Trophoblast cell (in vitro differentiated cells and primary cell): ENCODE data around the gene MAPK1.
"Not testable (repeated sequence)": the region's sequence is repeated elsewhere in the genome, so short reads cannot be mapped to it uniquely, and the experiment has no call there.

ENCODE experiments used
- DNase-seq, 2 donors: peaks; one replicate each; pipeline ENCODE4 v3.0.0-alpha.2; 2016
- H2AFZ ChIP-seq: 2 replicates; pipeline ENCODE4 v1.6.1; 2013; ENCODE audit warnings: low read length, moderate library complexity, mild to moderate bottlenecking; ENCODE audit not compliant: insufficient read depth, poor library complexity
- H2AK5ac ChIP-seq: 2 replicates; pipeline ENCODE4 v1.6.1; 2013; ENCODE audit warnings: mild to moderate bottlenecking, low read length
- H2BK120ac ChIP-seq: 2 replicates; pipeline ENCODE4 v1.6.1; 2013; ENCODE audit warnings: low read length, mild to moderate bottlenecking, moderate library complexity; ENCODE audit not compliant: insufficient read depth, poor library complexity
- H2BK12ac ChIP-seq: 2 replicates; pipeline ENCODE4 v1.6.1; 2013; ENCODE audit warnings: mild to moderate bottlenecking, low read length, moderate library complexity
- H2BK5ac ChIP-seq: 2 replicates; pipeline ENCODE4 v1.6.1; 2013; ENCODE audit warnings: low read length, low read depth, moderate library complexity, mild to moderate bottlenecking; ENCODE audit not compliant: poor library complexity
- H3K14ac ChIP-seq: 2 replicates; pipeline ENCODE4 v1.6.1; 2013; ENCODE audit warnings: mild to moderate bottlenecking, low read length
- H3K18ac ChIP-seq: 2 replicates; pipeline ENCODE4 v1.6.1; 2013; ENCODE audit warnings: mild to moderate bottlenecking, low read length
- H3K23ac ChIP-seq: 2 replicates; pipeline ENCODE4 v1.6.1; 2013; ENCODE audit warnings: low read length
- H3K27ac ChIP-seq: 2 replicates; pipeline ENCODE4 v1.5.1; 2013; ENCODE audit warnings: low read depth, mild to moderate bottlenecking, inconsistent platforms, low read length, moderate library complexity
- H3K27me3 ChIP-seq: 2 replicates; pipeline ENCODE4 v1.6.1; 2013; ENCODE audit warnings: inconsistent platforms, mild to moderate bottlenecking, low read length, moderate library complexity; ENCODE audit not compliant: insufficient read depth
- H3K36me3 ChIP-seq, 2 experiments: 1 replicate in 1 of 2; 2 replicates in 1 of 2; pipeline ENCODE4 v1.6.1; 2013; ENCODE audit warnings: low read length in 2 of 2, mild to moderate bottlenecking in 2 of 2, moderate library complexity in 1 of 2; ENCODE audit not compliant: insufficient read depth in 2 of 2, control insufficient read depth in 1 of 2
- H3K4ac ChIP-seq: 2 replicates; pipeline ENCODE4 v1.6.1; 2013; ENCODE audit warnings: low read depth, mild to moderate bottlenecking, low read length, moderate library complexity
- H3K4me1 ChIP-seq, 2 experiments: 1 replicate in 1 of 2; 2 replicates in 1 of 2; pipeline ENCODE4 v1.6.1; 2013; ENCODE audit warnings: low read length in 2 of 2, mild to moderate bottlenecking in 2 of 2, moderate library complexity in 1 of 2; ENCODE audit not compliant: insufficient read depth in 2 of 2, control insufficient read depth in 1 of 2
- H3K4me2 ChIP-seq: 2 replicates; pipeline ENCODE4 v1.6.1; 2013; ENCODE audit warnings: inconsistent platforms, mild to moderate bottlenecking, low read length, moderate library complexity
- H3K4me3 ChIP-seq: 2 replicates; pipeline ENCODE4 v1.5.1; 2013; ENCODE audit warnings: mild to moderate bottlenecking, low read depth, low read length, inconsistent platforms
- H3K79me1 ChIP-seq: one replicate; pipeline ENCODE4 v1.6.1; 2013; ENCODE audit warnings: low read length
- H3K79me2 ChIP-seq: 2 replicates; pipeline ENCODE4 v1.6.1; 2013; ENCODE audit warnings: low read length, mild to moderate bottlenecking; ENCODE audit not compliant: control insufficient read depth, insufficient read depth, poor library complexity
- H3K9ac ChIP-seq: 2 replicates; pipeline ENCODE4 v1.6.1; 2013; ENCODE audit warnings: mild to moderate bottlenecking, low read length
- H3K9me3 ChIP-seq: 2 replicates; pipeline ENCODE4 v1.6.1; 2013; ENCODE audit warnings: low read depth, mild to moderate bottlenecking, control low read depth, inconsistent platforms, low read length; ENCODE audit not compliant: insufficient read depth
- H4K12ac ChIP-seq: 2 replicates; pipeline ENCODE4 v1.6.1; 2013; ENCODE audit warnings: low read depth, mild to moderate bottlenecking, low read length, moderate library complexity
- H4K8ac ChIP-seq: 2 replicates; pipeline ENCODE4 v1.6.1; 2013; ENCODE audit warnings: low read depth, mild to moderate bottlenecking, low read length, moderate library complexity
- H4K91ac ChIP-seq: one replicate; pipeline ENCODE4 v1.6.1; 2013; ENCODE audit warnings: low read depth, mild to moderate bottlenecking, low read length, moderate library complexity
- WGBS: extraction: QIAGEN DNeasy Blood & Tissue Kit; methylation state at CpG from one replicate; pipeline ENCODE4 v1.1.7; 2013; ENCODE audit warnings: missing lambda C conversion rate; ENCODE audit not compliant: insufficient read length, insufficient coverage; ENCODE audit errors: extremely low coverage; 5-methylcytosine and 5-hydroxymethylcytosine counted together

The MAPK1 gene

GRCh38 chr22:21797444-21798221, 69.8 kb downstream of the MAPK1 start:
- no peak overlapping the region for H4K12ac ChIP-seq
- H2BK5ac ChIP-seq = no peak overlapping the region
- peaks cover 24 to 41% of the 10 kb centered on the region in 2 experiments for H3K36me3 ChIP-seq
- H3K9me3 ChIP-seq = peaks cover 2% of the 10 kb centered on the region
- no peak overlapping the region for H2BK12ac ChIP-seq
- no peak overlapping the region for H3K9ac ChIP-seq
- H3K79me2 ChIP-seq = no peaks in the 10 kb centered on the region
- no CpG with 5 or more reads among the region's 5 CpGs for WGBS
- H3K14ac ChIP-seq = no peak overlapping the region
- H2BK120ac ChIP-seq = no peak overlapping the region
- H3K4ac ChIP-seq = no peak overlapping the region
- H3K4me2 ChIP-seq = no peak overlapping the region
- H3K27ac ChIP-seq = no peak overlapping the region
- no peaks in the 10 kb centered on the region for H3K27me3 ChIP-seq
- no peak for DNase-seq
- no peak overlapping the region for H3K4me3 ChIP-seq
- H3K18ac ChIP-seq = no peak overlapping the region
- no peak overlapping the region for H3K23ac ChIP-seq
- no peaks in the 10 kb centered on the region for H3K79me1 ChIP-seq
- no peak overlapping the region for H2AFZ ChIP-seq
- H4K8ac ChIP-seq = no peak overlapping the region
- no peak overlapping the region for H2AK5ac ChIP-seq
- no peaks in the 10 kb centered on the region for H3K4me1 ChIP-seq
- no peak overlapping the region for H4K91ac ChIP-seq

GRCh38 chr22:21796863-21797262, 70.6 kb downstream of the MAPK1 start:
- Histone ChIP-seq H4K12ac (no peak overlapping the region), H3K36me3 (peaks cover 24 to 35% of the 10 kb centered on the region in 2 experiments), H3K27ac (no peak overlapping the region), H3K79me1 (no peaks in the 10 kb centered on the region), H2BK12ac (no peak overlapping the region), H2BK5ac (no peak overlapping the region), H3K79me2 (no peaks in the 10 kb centered on the region), H3K4ac (no peak overlapping the region), H4K8ac (no peak overlapping the region), H2AK5ac (no peak overlapping the region), H3K4me2 (no peak overlapping the region), H4K91ac (no peak overlapping the region), H3K9ac (no peak overlapping the region), H2BK120ac (no peak overlapping the region), H2AFZ (no peak overlapping the region), H3K4me1 (no peaks in the 10 kb centered on the region), H3K9me3 (peaks cover 2% of the 10 kb centered on the region), H3K18ac (no peak overlapping the region), H3K4me3 (no peak overlapping the region), H3K27me3 (no peaks in the 10 kb centered on the region), H3K14ac (no peak overlapping the region), H3K23ac (no peak overlapping the region)
- no CpG with 5 or more reads among the region's 5 CpGs for WGBS
- no peak for DNase-seq

- Histone ChIP-seq H3K4me2 (no peak overlapping the region), H3K79me1 (no peaks in the 10 kb centered on the region), H2BK12ac (no peak overlapping the region), H3K27ac (no peak overlapping the region), H3K79me2 (no peaks in the 10 kb centered on the region), H3K4me1 (no peaks in the 10 kb centered on the region), H2AK5ac (no peak overlapping the region), H3K23ac (no peak overlapping the region), H2BK5ac (no peak overlapping the region), H4K8ac (no peak overlapping the region), H3K9me3 (peaks cover 2% of the 10 kb centered on the region), H3K18ac (no peak overlapping the region), H4K91ac (no peak overlapping the region), H3K14ac (no peak overlapping the region), H3K4me3 (no peak overlapping the region), H2AFZ (no peak overlapping the region), H2BK120ac (no peak overlapping the region), H3K9ac (no peak overlapping the region), H4K12ac (no peak overlapping the region), H3K27me3 (no peaks in the 10 kb centered on the region), H3K36me3 (peaks cover 23 to 35% of the 10 kb centered on the region in 2 experiments), H3K4ac (no peak overlapping the region)
- DNase-seq = no peak
- WGBS = no CpG with 5 or more reads among the region's 3 CpGs
Measured at GRCh38 chr22:21796231-21796630, 71.2 kb downstream of the MAPK1 start.

- H2AK5ac ChIP-seq, H3K27ac ChIP-seq, DNase-seq, H3K9me3 ChIP-seq, H3K79me1 ChIP-seq, H3K27me3 ChIP-seq, H3K9ac ChIP-seq, H3K79me2 ChIP-seq, H3K18ac ChIP-seq, H3K4me2 ChIP-seq, H3K4ac ChIP-seq, H3K14ac ChIP-seq, H3K23ac ChIP-seq, H2AFZ ChIP-seq, H2BK12ac ChIP-seq, H2BK5ac ChIP-seq, H4K91ac ChIP-seq, H4K12ac ChIP-seq, H2BK120ac ChIP-seq, H3K4me1 ChIP-seq, H4K8ac ChIP-seq, H3K4me3 ChIP-seq: not testable (repeated sequence)
- no CpG with 5 or more reads among the region's 10 CpGs for WGBS
- peaks cover 15 to 26% of the 10 kb centered on the region in 2 experiments for H3K36me3 ChIP-seq
Measured at GRCh38 chr22:21793716-21794115, 73.7 kb downstream of the MAPK1 start.
